K562 (cell line): ENCODE results near the gene ARHGAP12. TPM values are rescaled to one million over a fixed set of nuclear protein-coding genes. Genes with fewer than 3 reads are reported as not detected.

Experiments
- ARNT ChIP-seq, 2 experiments: fragments of 450-650 bp; IDR thresholded peaks; 2 replicates each; pipeline ENCODE4 v1.6.1; 2016; ENCODE audit warnings: mild to moderate bottlenecking in 1 of 2
- EGR1 ChIP-seq: fragments of 450-650 bp; conservative IDR thresholded peaks from 2 replicates; pipeline ENCODE4 v1.6.1; 2017; ENCODE audit warnings: mild to moderate bottlenecking
- ETV6 ChIP-seq, 3 experiments: fragments of 150-350 bp in 1 of 3; sonication (generic) in 1 of 3; formaldehyde crosslinking in 1 of 3; IDR thresholded peaks; 2 replicates each; pipeline versions ENCODE4 v1.6.1 to v1.8.0; 2014 to 2022; ENCODE audit warnings: borderline replicate concordance in 2 of 3, low read depth in 2 of 3, antibody characterized with exemption in 1 of 3, low read length in 1 of 3, mild to moderate bottlenecking in 1 of 3, missing genetic modification reagents in 1 of 3
- FOXA1 ChIP-seq: fragments of 450-650 bp; IDR thresholded peaks from 2 replicates; pipeline ENCODE4 v1.6.1; 2016; ENCODE audit warnings: mild to moderate bottlenecking, borderline replicate concordance
- ILF3 ChIP-seq: fragments of 450-650 bp; IDR thresholded peaks from 2 replicates; pipeline ENCODE4 v1.6.1; 2018; ENCODE audit warnings: antibody characterized with exemption, mild to moderate bottlenecking, moderate library complexity, borderline replicate concordance
- KDM1A ChIP-seq, 2 experiments: fragments of 450-650 bp; IDR thresholded peaks; 2 replicates each; pipeline ENCODE4 v1.6.1; 2016; ENCODE audit warnings: mild to moderate bottlenecking in 2 of 2
- NR2C1 ChIP-seq, 2 experiments: fragments of 450-650 bp; IDR thresholded peaks; 2 replicates each; pipeline ENCODE4 v1.6.1; 2017; ENCODE audit warnings: mild to moderate bottlenecking in 2 of 2, antibody characterized with exemption in 1 of 2, inconsistent platforms in 1 of 2, missing compliant biosample characterization in 1 of 2, missing genetic modification characterization in 1 of 2
- SMAD3 ChIP-seq: fragments of 450-650 bp; formaldehyde crosslinking; conservative IDR thresholded peaks from 2 replicates; pipeline ENCODE4 v1.4.0; 2020; ENCODE audit warnings: mild to moderate bottlenecking
- SRF ChIP-seq, 2 experiments: fragments of 250-450, 450-650 bp in 1 of 2; sonication (Bioruptor Pico) in 1 of 2; sonication (generic) in 1 of 2; formaldehyde crosslinking; IDR thresholded peaks; 2 replicates each; pipeline versions ENCODE4 v1.5.0 to v1.5.1; 2020 to 2022; ENCODE audit warnings: mild to moderate bottlenecking in 1 of 2, missing genetic modification reagents in 1 of 2
- ZNF232 ChIP-seq: sonication (generic); formaldehyde crosslinking; IDR thresholded peaks from 2 replicates; pipeline ENCODE4 v1.8.0; 2022; ENCODE audit warnings: mild to moderate bottlenecking, missing genetic modification reagents
- ZNF431 ChIP-seq: sonication (generic); formaldehyde crosslinking; IDR thresholded peaks from 2 replicates; pipeline ENCODE4 v1.8.0; 2022; ENCODE audit warnings: mild to moderate bottlenecking, missing genetic modification reagents
- ZNF586 ChIP-seq: fragments of 450-650 bp; formaldehyde crosslinking; conservative IDR thresholded peaks from 2 replicates; pipeline ENCODE4 v1.4.0; 2020; ENCODE audit warnings: mild to moderate bottlenecking, moderate library complexity
- ZNF699 ChIP-seq: fragments of 250-450 bp; sonication (Bioruptor Pico); IDR thresholded peaks from 2 replicates; pipeline ENCODE4 v1.8.0; 2021; ENCODE audit warnings: mild to moderate bottlenecking, moderate library complexity; ENCODE audit not compliant: insufficient replicate concordance
- polyA plus RNA-seq, 8 experiments: library from polyadenylated mRNA; depleted of rRNA in 4 of 8; stranded (reverse) in 5 of 8; unstranded in 3 of 8; fragments of >200 nt; fragmentation: Nextera tagmentation in 2 of 8; fragmentation: Illumina TruSeq in 1 of 8; extraction: Ambion mirVana in 2 of 8; extraction: Trizol in 1 of 8; gene quantifications; 2 replicates each; pipeline versions ENCODE4 v1.2.1 to v1.2.3, GENCODE V29; 2011 to 2014; ENCODE audit warnings: inconsistent platforms in 1 of 8, missing spikeins in 1 of 8
- total RNA-seq, 7 experiments: library from RNA; depleted of rRNA in 6 of 7; stranded (reverse); fragments of >200 nt in 6 of 7; fragmentation: Illumina TruSeq in 2 of 7; extraction: Trizol in 2 of 7; gene quantifications; 2 replicates each; pipeline versions ENCODE4 v1.2.1 to v1.2.3, GENCODE V29; 2011 to 2021; ENCODE audit warnings: low replicate concordance in 1 of 7
- TF ChIP-seq, protein P1 (sequence below): sonication (generic); IDR thresholded peaks from 2 replicates; pipeline ENCODE4 v1.6.1; 2016
- TF ChIP-seq, protein P2 (sequence below): fragments of 250-450 bp; sonication (Bioruptor Pico); IDR thresholded peaks from 2 replicates; pipeline ENCODE4 v1.5.0; 2021; ENCODE audit warnings: mild to moderate bottlenecking, borderline replicate concordance
- TF ChIP-seq, protein P3 (sequence below): fragments of 450-650 bp; IDR thresholded peaks from 2 replicates; pipeline ENCODE4 v1.6.1; 2016; ENCODE audit warnings: low read depth, mild to moderate bottlenecking, moderate library complexity
- TF ChIP-seq, protein P4 (sequence below): fragments of 250-450 bp; sonication (Bioruptor Pico); IDR thresholded peaks from 2 replicates; pipeline ENCODE4 v1.4.0; 2020; ENCODE audit warnings: borderline replicate concordance
- TF ChIP-seq, protein P5 (sequence below): fragments of 450-650 bp; IDR thresholded peaks from 2 replicates; pipeline ENCODE4 v1.6.1; 2014; ENCODE audit warnings: low read depth, mild to moderate bottlenecking, moderate library complexity, borderline replicate concordance

Gene ARHGAP12
- total and polyA plus RNA-seq, 9 of the 15 experiments (the other 6 are each of a cell fraction or from before 2014, with no cell fraction given) = 4.4 to 18.7 (median 10.1) TPM

DNA sequence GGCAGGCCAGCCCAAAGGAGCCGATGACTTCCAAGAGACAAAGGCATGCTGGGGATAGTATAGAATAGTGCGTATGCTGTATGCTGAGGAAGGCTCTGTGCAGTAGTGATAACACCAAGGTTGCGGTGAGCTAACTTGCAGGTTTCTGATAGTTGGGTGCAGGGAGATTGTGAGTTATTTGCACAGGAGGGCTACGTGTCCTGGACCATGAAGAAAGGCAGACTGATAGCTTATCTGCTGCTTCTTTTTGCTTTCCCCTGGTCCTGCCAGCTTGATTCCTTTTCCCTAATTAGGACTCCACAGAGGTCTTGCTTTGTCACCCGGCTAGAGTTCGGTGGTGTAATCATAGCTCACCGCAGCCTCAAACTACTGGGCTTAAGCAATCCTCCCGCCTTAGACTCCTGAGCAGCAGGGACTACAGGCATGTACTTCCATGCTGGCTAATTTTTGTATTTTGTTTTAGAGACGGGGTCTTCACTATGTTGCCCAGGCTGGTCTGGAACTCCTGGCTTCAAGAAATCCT is 43.9 kb upstream of the ARHGAP12 start (continued):
- TF ChIP-seq, protein P1, sequence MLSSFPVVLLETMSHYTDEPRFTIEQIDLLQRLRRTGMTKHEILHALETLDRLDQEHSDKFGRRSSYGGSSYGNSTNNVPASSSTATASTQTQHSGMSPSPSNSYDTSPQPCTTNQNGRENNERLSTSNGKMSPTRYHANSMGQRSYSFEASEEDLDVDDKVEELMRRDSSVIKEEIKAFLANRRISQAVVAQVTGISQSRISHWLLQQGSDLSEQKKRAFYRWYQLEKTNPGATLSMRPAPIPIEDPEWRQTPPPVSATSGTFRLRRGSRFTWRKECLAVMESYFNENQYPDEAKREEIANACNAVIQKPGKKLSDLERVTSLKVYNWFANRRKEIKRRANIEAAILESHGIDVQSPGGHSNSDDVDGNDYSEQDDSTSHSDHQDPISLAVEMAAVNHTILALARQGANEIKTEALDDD = peak; percentile 85
- TF ChIP-seq ZNF232 (CRISPR knock-in tag) (no peak), ZNF431 (CRISPR knock-in tag) (no peak), ZNF699 (CRISPR knock-in tag) (no peak), ILF3 (no peak), NR2C1 (IDR thresholded peaks at IDR 0.05) (0 out of 2 replicates have a peak, but pooled peaks have one; percentile 42), NR2C1 (tag; IDR thresholded peaks at IDR 0.05) (peak; percentile 68; the same call in 1 of the 2 replicates), KDM1A (IDR thresholded peaks at IDR 0.05) (peak; percentile 98 to 99), EGR1 (peak; percentile 37; the same call in 1 of the 2 replicates), SRF (CRISPR knock-in tag; IDR thresholded peaks at IDR 0.05) (peak; percentile 79 to 98), ETV6 (IDR thresholded peaks at IDR 0.05; ENCODE audit: borderline replicate concordance in 1 of 2, low read depth in 2 of 2, low read length in 1 of 2) (peak; percentile 28 to 62; a peak in 2 of 4 replicates), ETV6 (CRISPR knock-in tag; IDR thresholded peaks at IDR 0.05; ENCODE audit: borderline replicate concordance) (no peak), FOXA1 (peak; percentile 96), ARNT (IDR thresholded peaks at IDR 0.05) (peak; percentile 98 to 99), SMAD3 (CRISPR knock-in tag) (peak; percentile 68), ZNF586 (CRISPR knock-in tag) (no peak)
- TF ChIP-seq, protein P2, sequence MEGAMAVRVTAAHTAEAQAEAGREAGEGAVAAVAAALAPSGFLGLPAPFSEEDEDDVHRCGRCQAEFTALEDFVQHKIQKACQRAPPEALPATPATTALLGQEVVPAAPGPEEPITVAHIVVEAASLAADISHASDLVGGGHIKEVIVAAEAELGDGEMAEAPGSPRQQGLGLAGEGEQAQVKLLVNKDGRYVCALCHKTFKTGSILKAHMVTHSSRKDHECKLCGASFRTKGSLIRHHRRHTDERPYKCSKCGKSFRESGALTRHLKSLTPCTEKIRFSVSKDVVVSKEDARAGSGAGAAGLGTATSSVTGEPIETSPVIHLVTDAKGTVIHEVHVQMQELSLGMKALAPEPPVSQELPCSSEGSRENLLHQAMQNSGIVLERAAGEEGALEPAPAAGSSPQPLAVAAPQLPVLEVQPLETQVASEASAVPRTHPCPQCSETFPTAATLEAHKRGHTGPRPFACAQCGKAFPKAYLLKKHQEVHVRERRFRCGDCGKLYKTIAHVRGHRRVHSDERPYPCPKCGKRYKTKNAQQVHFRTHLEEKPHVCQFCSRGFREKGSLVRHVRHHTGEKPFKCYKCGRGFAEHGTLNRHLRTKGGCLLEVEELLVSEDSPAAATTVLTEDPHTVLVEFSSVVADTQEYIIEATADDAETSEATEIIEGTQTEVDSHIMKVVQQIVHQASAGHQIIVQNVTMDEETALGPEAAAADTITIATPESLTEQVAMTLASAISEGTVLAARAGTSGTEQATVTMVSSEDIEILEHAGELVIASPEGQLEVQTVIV (CRISPR knock-in tag) = no peak
- TF ChIP-seq, protein P3, sequence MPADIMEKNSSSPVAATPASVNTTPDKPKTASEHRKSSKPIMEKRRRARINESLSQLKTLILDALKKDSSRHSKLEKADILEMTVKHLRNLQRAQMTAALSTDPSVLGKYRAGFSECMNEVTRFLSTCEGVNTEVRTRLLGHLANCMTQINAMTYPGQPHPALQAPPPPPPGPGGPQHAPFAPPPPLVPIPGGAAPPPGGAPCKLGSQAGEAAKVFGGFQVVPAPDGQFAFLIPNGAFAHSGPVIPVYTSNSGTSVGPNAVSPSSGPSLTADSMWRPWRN = peak; percentile 83
- TF ChIP-seq, protein P4, sequence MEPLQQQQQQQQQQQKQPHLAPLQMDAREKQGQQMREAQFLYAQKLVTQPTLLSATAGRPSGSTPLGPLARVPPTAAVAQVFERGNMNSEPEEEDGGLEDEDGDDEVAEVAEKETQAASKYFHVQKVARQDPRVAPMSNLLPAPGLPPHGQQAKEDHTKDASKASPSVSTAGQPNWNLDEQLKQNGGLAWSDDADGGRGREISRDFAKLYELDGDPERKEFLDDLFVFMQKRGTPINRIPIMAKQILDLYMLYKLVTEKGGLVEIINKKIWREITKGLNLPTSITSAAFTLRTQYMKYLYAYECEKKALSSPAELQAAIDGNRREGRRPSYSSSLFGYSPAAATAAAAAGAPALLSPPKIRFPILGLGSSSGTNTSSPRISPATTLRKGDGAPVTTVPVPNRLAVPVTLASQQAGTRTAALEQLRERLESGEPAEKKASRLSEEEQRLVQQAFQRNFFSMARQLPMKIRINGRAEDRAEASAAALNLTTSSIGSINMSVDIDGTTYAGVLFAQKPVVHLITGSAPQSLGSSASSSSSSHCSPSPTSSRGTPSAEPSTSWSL (CRISPR knock-in tag) = no peak
- TF ChIP-seq, protein P5, sequence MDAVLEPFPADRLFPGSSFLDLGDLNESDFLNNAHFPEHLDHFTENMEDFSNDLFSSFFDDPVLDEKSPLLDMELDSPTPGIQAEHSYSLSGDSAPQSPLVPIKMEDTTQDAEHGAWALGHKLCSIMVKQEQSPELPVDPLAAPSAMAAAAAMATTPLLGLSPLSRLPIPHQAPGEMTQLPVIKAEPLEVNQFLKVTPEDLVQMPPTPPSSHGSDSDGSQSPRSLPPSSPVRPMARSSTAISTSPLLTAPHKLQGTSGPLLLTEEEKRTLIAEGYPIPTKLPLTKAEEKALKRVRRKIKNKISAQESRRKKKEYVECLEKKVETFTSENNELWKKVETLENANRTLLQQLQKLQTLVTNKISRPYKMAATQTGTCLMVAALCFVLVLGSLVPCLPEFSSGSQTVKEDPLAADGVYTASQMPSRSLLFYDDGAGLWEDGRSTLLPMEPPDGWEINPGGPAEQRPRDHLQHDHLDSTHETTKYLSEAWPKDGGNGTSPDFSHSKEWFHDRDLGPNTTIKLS = peak; percentile 93
